GM12801 (cell line): ENCODE data around the gene KLHL33.

ENCODE experiments used
- CTCF ChIP-seq: IDR thresholded peaks from one replicate; pipeline ENCODE4 v1.5.1; 2011; ENCODE audit warnings: control low read depth; ENCODE audit not compliant: insufficient read length; ENCODE audit errors: extremely low read depth

Gene KLHL33

DNA sequence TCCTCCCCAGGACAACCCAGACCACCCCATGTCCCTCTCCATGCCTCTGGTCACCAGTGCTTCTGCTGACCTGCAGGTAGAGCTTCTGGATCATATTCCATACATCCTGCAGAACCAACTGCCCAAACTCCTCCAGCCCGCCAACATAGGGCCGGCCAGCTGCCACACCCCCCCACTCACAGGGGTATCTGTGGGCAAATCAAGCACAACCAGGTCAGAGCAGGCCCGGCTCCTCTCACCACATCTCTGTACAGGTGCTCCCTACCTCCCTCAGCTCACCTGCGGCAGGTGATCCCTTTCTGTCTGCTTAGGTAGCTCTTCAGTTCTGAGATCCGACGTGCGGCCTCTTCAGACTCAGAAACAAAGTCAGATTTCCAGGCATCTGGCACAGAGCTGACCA, 51.6 kb downstream of the KLHL33 start:
- TF ChIP-seq CTCF, result no peak

DNA sequence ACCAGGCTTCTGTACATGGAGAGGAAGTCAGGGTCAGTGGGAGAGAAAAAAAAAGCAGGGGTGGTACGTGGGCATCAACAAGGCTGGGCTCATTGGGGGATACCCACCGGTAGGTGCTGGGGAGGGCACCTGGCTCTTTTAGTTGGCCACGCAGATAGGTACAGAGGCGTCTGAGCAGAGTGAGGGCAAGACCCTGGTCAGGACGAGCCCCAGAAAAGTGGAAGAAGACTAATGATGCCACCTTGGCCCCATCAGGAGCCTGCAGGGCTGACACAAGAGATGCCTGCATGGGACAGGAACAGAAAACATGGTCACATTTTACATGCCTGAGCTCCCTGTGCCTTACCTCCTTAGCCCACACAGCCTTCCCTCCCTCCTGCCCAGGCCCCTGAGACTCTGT, 52.3 kb downstream of the KLHL33 start:
- TF ChIP-seq CTCF, result no peak

- TF ChIP-seq CTCF, result no peak
These were observed 52.9 kb downstream of the KLHL33 start for GRCh38 chr14:20383032-20383431.

DNA sequence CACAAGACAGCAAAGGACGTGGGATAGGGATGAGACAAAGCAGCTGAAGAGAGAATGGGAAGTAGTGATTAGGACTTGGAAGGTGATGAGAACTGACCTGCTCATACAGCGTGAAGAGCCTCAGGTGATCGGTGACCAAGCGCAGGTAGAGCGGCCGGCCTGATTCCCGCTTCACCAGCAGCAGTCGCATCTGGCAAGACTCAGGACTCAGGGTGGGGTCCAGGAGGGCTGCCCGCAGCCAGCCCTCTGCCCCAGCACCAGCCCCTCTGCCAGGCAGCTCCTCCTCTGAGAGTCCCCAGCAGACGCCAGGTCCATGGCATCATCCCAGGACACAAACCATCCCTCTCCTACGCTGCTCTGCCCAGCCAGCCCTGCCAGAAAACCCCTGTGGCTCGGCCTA, 53.4 kb downstream of the KLHL33 start:
- TF ChIP-seq CTCF, result no peak

GRCh38 chr14:20381341-20381740, 54.6 kb downstream of the KLHL33 start:
- TF ChIP-seq CTCF, result no peak

DNA sequence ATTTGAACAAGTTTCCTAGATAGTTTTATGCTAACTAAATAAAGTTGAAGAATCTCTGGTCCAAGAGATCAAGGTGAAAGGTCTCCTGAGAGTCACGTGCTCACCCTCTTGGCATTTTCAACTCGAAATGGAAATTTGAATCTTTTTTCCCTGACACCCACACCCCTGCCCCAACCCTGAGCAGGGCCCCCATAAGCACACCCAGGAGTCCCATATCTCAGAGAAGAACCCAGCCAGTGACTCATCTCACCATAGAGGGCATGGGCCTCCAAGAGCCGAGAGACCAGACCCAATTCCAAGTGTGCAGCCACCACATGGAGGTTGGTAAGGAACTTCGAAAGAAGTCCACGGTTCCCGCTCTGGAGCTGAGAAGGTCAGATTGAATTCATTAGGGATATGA, 55.3 kb downstream of the KLHL33 start:
- no peak for TF ChIP-seq CTCF

GRCh38 chr14:20379743-20380142, 56.2 kb downstream of the KLHL33 start:
- TF ChIP-seq CTCF, result no peak

DNA sequence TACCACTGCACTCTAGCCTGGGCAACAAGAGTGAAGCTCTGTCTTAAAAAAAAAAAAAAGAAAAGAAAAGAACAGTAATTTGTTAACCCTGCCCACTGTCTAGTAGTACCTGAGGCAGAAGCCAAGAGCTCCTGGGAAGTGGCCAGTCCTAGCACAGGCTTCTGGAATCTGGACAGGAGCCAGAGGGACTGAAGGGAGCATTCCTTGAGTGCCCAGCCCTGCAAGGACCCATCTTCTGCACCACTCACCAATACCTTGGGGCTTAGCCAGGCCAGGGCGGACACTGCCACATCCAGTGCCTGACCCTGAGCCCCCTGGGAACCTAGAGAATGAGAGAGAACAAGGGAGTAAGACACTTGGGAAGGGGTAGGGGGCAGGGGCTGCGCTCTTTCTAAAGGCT, 58.8 kb downstream of the KLHL33 start:
- no peak for TF ChIP-seq CTCF
